Measurements from ENCODE around the gene CFAP73.
"Not testable (repeated sequence)": the region's sequence is repeated elsewhere in the genome, so short reads cannot be mapped to it uniquely, and the experiment has no call there.

Gene CFAP73

GRCh38 chr12:113120670-113121370 is 28.7 kb upstream of the CFAP73 start:
- no peak for DNase-seq

DNA sequence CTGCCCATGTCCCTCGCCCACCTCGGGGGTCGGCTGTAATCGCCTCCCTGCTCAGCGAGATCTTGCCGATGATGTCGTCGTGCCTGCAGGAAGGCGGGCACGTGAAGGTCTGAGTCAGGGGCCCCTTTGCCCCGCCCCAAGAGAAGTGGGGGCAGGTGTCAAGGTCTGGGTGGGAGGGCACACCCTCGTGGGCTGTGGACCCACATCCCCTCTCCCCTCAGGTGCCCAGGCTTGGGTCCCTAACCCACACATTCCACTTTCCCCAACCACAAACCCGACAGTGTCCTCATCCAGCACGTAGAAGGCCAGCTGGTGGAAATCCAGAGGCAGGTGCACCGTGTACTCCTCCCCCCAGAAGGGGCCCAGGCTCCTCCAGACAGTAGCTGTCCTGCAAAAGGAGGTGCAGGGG is 21.7 kb upstream of the CFAP73 start:
- no peak for DNase-seq

- DNase-seq = no peak
Measured at GRCh38 chr12:113128802-113129663, 20.5 kb upstream of the CFAP73 start.

- DNase-seq = no peak
Measured at GRCh38 chr12:113129664-113130456, 19.7 kb upstream of the CFAP73 start.

- no peak for DNase-seq
Measured at GRCh38 chr12:113130457-113131135, 18.9 kb upstream of the CFAP73 start.

DNA sequence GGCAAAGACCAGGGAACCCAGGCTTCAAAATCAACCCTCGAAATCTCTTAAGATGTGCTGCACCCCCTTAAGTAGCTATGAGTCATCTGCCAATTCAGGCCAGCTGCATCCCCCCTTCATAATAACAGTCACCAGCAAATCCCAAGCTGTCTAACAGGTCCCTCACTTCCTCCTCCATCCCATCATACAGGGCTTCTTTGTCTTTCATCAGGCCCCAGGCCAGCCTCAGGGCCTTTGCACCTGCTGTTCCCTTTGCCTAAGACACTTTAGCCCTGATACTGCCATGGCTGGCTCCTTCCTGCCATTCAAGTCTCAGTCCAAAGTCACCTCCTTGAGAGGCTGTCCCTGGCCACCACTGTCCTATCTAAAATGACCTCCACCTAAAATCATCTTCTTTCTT is 18.0 kb upstream of the CFAP73 start:
- no peak for DNase-seq

GRCh38 chr12:113133036-113133435 is 16.5 kb upstream of the CFAP73 start:
- no peak for DNase-seq

DNA sequence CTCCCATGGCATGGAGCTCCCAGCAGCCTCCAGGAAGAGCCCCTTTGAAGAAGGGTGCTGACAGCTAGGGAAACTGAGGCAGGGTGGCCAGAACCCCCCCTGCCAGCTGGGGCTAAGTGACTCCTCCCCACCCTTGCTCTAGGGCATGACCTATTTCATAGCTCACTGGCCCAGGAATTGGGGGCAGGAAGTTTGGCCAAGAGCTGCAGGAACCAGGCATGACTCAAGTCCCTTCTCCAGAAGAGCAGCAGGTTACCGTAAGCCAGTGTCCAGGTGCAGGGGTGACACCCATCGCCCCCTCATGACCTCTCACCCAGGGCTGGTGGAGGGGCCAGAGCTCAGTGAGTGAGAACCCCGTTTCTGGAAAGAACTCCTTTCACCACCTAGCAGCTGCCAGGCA is 15.9 kb upstream of the CFAP73 start:
- DNase-seq = no peak

DNA sequence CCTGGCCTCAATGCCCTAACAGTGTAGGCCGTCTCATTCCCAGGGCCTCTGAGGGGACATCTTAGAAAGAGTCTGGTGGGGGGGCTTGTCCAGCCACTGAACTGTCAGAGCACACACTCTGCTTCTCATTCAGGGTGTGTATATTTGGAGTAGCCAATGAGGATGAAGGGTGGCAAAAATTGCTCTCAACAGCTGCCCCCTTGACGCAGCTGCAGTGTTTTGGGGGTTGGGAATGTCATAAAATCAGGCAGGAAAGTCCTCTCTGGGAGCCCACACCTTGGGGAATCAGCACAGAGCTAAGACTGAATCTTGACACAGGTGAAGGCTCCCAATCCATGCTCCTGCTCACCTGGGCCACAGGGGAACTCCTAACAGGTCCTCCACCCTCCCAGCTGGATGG is 15.5 kb upstream of the CFAP73 start:
- no peak for DNase-seq

DNA sequence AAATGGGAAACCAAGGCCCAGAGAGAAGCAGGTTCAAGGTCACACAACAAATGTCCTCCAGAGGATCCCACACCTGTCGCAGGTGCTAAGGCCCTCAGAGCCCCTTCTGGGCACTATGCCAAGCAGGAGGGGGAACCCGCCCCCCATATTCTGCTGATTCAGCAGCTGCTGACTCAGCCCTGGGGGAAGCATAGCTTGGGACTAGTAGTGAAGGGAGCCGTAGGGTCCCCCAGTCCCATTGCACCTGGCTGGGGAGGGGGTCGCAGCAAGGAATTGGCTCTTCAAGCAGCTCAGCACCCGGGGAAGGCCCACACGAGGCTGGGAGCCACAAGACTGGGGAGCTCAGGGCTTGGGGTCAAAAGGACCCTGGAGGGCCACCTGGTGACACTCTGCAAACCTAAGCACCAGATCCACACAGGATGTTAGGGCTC is 15.0 kb upstream of the CFAP73 start:
- no peak for DNase-seq

DNA sequence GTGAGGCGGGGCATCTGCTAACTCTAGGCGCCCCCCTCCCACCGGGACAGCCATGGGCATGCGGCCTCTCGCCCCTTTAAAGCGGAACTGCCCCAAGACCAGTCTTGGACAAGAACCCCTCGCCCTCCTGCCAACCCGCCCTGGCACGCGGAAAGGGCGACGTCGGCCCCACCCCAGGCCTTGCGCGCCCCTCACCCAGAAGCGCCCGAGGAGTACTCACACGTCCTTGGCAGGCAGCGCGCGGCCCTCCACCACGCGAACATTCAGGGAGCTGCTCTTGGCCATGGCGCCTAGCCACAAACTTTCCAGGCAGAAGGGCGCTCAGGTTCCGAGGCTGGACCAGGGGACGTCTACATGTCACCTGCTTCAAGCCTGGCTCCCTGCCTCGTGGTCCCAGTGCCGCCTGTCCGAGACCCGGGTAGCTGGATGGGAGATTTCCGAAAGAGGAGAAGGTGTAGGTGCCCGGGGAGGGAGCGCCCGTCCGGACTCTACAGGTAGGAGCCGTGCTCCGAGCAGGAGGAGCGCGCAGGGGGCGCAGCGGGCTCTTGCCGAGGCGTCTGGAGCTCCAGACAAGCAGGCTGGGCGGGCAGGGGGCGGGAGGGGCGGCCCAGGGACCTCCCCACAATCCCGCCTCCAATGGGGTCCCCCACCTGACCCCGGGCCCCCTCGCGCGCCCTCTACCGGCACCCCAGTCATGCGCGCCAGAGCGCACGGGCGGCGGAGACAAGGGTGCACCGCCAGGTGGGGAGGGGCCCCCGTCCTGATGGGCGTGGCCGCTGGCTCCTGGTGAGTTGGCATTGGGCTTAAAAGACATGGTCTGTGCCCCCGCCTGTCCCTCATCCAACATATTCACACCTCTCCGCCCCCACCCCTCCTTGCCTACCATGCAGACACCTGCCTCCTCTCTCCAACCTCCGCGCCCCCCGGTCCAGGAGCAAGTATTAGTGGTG is 14.1 kb upstream of the CFAP73 start, which contains the start of gene RASAL1:
Gene RASAL1, minus strand, starts transcription at position 584 of the 950 bp plus-strand sequence. Its CDS starts 299 bp downstream, at position 285.
- peak; percentile 52 for DNase-seq

DNA sequence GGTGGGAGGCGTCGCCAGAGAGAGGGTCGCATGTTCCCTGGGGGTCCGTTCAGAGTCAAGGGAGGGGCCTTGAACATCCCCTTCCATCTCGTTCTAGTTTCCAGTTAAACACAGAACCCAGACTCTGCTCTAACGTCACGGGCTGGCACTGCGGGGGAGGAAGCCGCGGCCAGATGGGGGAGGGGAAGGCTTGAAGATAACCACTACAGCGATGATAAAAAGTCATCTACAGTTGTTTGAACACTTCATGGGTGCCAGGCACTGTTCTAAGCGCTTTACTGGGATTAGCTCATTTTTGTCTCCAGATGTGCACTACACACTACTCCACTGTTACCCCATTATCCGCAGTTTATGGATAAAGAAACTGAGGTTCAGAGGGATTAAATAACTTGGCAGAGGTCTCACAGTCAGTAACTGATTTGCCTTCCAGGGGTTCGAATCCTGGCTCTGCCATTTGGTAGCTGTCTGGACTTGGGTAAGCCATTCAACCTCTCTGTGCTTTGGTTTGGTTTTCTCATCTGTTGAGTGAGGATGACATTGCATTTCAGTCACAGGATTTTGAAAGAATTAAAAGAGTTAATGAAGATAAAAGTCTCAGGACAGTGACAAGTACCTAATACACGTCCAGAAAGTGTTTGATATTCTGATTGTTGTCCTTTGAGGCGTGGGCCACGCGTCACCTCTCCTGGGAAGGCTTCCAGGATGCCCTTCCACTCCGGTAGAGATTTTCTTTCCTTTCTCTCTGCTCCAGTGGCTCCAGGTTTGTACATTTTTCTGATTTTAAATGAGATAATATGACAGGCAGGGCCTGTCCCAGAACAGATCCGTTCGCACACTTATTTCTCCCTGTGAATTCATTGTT is 13.2 kb upstream of the CFAP73 start:
- no peak for DNase-seq

DNA sequence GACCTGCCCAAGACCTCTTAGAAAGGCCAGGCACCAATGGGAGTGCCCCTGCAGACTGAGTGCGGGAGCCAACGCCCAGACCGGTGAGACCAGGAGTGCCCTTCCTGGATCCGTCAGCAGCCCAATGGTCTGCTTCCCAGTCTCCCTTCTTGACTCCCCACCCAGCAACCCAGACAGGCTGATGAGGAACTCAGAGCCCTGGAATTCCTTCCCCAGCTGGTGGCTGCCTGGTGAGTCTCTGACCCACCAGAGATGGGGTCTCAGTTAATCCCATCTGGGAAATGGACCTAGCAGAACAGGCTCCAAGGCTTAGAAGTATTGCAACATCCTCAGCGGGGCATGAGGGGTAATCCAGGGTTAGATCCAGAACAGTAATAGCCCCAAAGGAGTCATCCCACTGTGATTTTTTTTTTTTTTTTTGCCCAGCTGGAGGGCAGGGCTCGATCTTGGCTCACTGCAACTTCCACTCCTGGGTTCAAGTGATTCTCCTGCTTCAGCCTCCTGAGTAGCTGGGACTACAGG is 12.5 kb upstream of the CFAP73 start:
- DNase-seq = no peak

- no peak for DNase-seq
Measured at GRCh38 chr12:113137861-113138783, 11.4 kb upstream of the CFAP73 start.

DNA sequence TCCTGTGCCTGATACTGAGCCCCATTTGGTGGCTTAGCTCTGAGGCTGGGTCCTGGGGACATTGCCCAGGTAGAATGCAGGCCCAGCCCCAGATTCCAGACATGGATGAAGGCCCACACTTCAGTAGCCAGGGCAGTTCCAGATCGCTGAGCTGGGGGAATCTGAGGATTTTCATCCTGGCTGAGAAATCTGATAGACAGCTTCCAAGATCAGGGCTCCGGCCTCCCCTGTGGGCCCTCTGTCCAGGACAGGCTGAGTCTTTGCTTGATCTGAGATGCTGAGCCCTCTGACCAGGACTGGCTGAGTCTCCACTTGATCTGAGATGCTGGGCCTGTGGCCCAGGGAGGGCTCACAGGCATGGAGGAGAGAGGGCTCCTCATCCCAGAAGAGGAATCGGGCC is 10.7 kb upstream of the CFAP73 start:
- DNase-seq = no peak

GRCh38 chr12:113140706-113141105 is 8.8 kb upstream of the CFAP73 start:
- DNase-seq = no peak

GRCh38 chr12:113141716-113142115 is 7.8 kb upstream of the CFAP73 start:
- not testable (repeated sequence) for DNase-seq

DNA sequence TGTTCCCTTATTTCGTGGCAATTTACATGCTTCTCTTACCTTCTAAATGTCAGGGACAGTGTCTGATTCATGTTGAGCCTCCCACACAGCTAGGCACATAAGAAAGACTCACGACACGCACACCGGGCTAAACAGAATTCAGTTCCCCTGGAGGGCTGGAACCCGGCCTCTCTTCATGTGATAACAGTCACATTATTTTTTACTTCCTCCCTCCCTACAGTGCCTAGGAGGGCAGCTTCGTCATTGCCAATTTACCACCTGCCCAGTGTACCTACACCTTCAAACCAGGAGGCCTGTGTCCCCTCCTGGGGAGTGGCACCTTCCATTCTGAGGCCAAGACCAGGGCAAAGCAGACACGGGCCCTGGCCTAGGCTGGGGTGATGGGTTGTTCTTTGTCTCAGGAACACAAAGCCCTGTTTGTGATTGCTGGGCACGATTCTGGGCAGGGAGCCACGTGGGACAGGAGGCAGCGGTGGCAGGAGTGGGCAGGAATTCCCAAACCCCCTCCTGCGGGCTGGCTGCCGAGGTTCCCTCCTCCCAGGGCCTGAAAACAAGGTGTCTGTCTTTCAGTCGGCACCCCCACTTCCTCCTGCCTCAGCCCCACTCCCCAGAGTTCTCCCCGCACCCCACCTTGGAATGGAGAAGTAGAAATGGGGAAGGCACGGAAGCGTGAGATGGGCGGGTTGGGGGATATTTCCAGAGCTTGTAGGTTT is 7.2 kb upstream of the CFAP73 start:
- DNase-seq = no peak

Data from NCI-H2227 treated with DMSO at 0.1 percent for 48 hours (cell line).